GM12878 (cell line): ENCODE data around the gene ZNF469. TPM values are rescaled to one million over a fixed set of nuclear protein-coding genes. Genes with fewer than 3 reads are reported as not detected.

Experiments
- ATAC-seq: fragments of 200-7000 bp; cut with Tn5 transposase; 3 replicates; pipeline ENCODE4 v1.9.1; 2020; ENCODE audit warnings: mild to moderate bottlenecking, moderate library complexity
- BruUV-seq: library from RNA; stranded (reverse); fragments of 400-500 nt; replicated peaks from 2 replicates; lab custom pipeline; 2021; lab: Mats Ljungman, UMichigan
- CTCF ChIA-PET: fragments of 300-600 bp; sonication (Branson Sonifier 250); formaldehyde crosslinking; extraction: SDS; loops from one replicate; lab custom pipeline; 2021; ENCODE audit warnings: inconsistent platforms; lab: Yijun Ruan, JAX
- POLR2A ChIA-PET: fragments of 350-600 bp; formaldehyde crosslinking; extraction: SDS; loops from one replicate; lab custom pipeline; 2021; ENCODE audit warnings: inconsistent platforms; lab: Charles Lee
- RAD21 ChIA-PET: fragments of 300-600 bp; sonication (Branson Sonifier 250); formaldehyde crosslinking; loops from one replicate; lab custom pipeline; 2023; ENCODE audit warnings: antibody characterized with exemption; ENCODE audit not compliant: unreplicated experiment; lab: Charles Lee
- SMC1A ChIA-PET: fragments of 300-600 bp; sonication (Branson Sonifier 250); formaldehyde crosslinking; loops from one replicate; lab custom pipeline; 2023; ENCODE audit not compliant: unreplicated experiment, uncharacterized antibody; lab: Charles Lee
- DNase-seq: peaks from one replicate; pipeline ENCODE4 v3.0.0-alpha.2; 2011; ENCODE audit warnings: low read depth, low spot score
- FAIRE-seq: peaks from 3 replicates; lab custom pipeline; 2011; peaks lifted over from hg19 to GRCh38; lab: Jason Lieb, UNC
- H2AFZ ChIP-seq: 2 replicates; pipeline ENCODE4 v1.6.0; 2011; ENCODE audit warnings: low read depth, low read length, control low read depth; ENCODE audit not compliant: control insufficient read depth
- H3K27ac ChIP-seq: 2 replicates; pipeline ENCODE4 v1.5.1; 2011; ENCODE audit warnings: control low read depth; ENCODE audit not compliant: control insufficient read depth, insufficient read depth
- H3K27me3 ChIP-seq, 2 experiments: replicated peaks in 1 of 2; 2 replicates each; pipeline versions ENCODE4 v1.6.0 to v1.6.1; 2011; ENCODE audit warnings: low read length in 1 of 2; ENCODE audit not compliant: control insufficient read depth in 2 of 2, insufficient read depth in 2 of 2
- H3K36me3 ChIP-seq, 2 experiments: 2 replicates each; pipeline ENCODE4 v1.5.1; 2011; ENCODE audit warnings: low read length in 1 of 2; ENCODE audit not compliant: control insufficient read depth in 2 of 2, insufficient read depth in 2 of 2
- H3K4me1 ChIP-seq: 2 replicates; pipeline ENCODE4 v1.6.1; 2011; ENCODE audit warnings: mild to moderate bottlenecking, low read length, moderate library complexity, mixed read lengths; ENCODE audit not compliant: control insufficient read depth, insufficient read depth
- H3K4me2 ChIP-seq: 2 replicates; pipeline ENCODE4 v1.6.0; 2011; ENCODE audit warnings: control low read depth; ENCODE audit not compliant: control insufficient read depth, insufficient read depth
- H3K4me3 ChIP-seq: fragments of 200-600 bp; sonication (generic); 2 replicates; pipeline ENCODE4 v1.5.1; 2016
- H3K79me2 ChIP-seq: 2 replicates; pipeline ENCODE4 v1.6.0; 2011; ENCODE audit warnings: low read length; ENCODE audit not compliant: control insufficient read depth, insufficient read depth
- H3K9ac ChIP-seq: 2 replicates; pipeline ENCODE4 v1.8.0; 2011; ENCODE audit warnings: low read length, control low read depth, mixed read lengths; ENCODE audit not compliant: control insufficient read depth, insufficient read depth
- H3K9me3 ChIP-seq: replicated peaks from 3 replicates; pipeline ENCODE4 v1.5.1; 2011; ENCODE audit warnings: mild to moderate bottlenecking, low read length; ENCODE audit not compliant: control insufficient read depth, insufficient read depth
- H4K20me1 ChIP-seq: 2 replicates; pipeline ENCODE4 v1.6.0; 2011; ENCODE audit not compliant: control insufficient read depth, insufficient read depth
- CEBPZ ChIP-seq: fragments of 150-350 bp; IDR thresholded peaks from 2 replicates; pipeline ENCODE4 v1.6.1; 2016; ENCODE audit warnings: low read depth, low read length
- E2F8 ChIP-seq: fragments of 450-650 bp; IDR thresholded peaks from 2 replicates; pipeline ENCODE4 v1.6.1; 2018; ENCODE audit warnings: mild to moderate bottlenecking, low read depth, moderate library complexity; ENCODE audit not compliant: partially characterized antibody
- MYC ChIP-seq: IDR thresholded peaks from 2 replicates; pipeline ENCODE4 v1.6.1; 2011; ENCODE audit warnings: mild to moderate bottlenecking, low read length, moderate library complexity, inconsistent platforms; ENCODE audit not compliant: insufficient read depth, insufficient replicate concordance, insufficient read length, severe bottlenecking
- NRF1 ChIP-seq: conservative IDR thresholded peaks from 2 replicates; pipeline ENCODE4 v1.6.1; 2011; ENCODE audit warnings: mild to moderate bottlenecking, low read depth, low read length, improper control_type of control experiment
- RAD51 ChIP-seq: fragments of 450-650 bp; IDR thresholded peaks from 2 replicates; pipeline ENCODE4 v1.6.1; 2016; ENCODE audit warnings: moderate library complexity, mild to moderate bottlenecking, inconsistent platforms
- SKIL ChIP-seq: fragments of 450-650 bp; IDR thresholded peaks from 2 replicates; pipeline ENCODE4 v1.6.1; 2017; ENCODE audit warnings: mild to moderate bottlenecking, low read depth, inconsistent platforms; ENCODE audit not compliant: poor library complexity, severe bottlenecking
- SMAD1 ChIP-seq: fragments of 450-650 bp; IDR thresholded peaks from 2 replicates; pipeline ENCODE4 v1.6.1; 2018; ENCODE audit warnings: mild to moderate bottlenecking, low read depth; ENCODE audit not compliant: partially characterized antibody
- ZBTB40 ChIP-seq: fragments of 450-650 bp; IDR thresholded peaks from 2 replicates; pipeline ENCODE4 v1.6.1; 2016; ENCODE audit warnings: mild to moderate bottlenecking, moderate library complexity, borderline replicate concordance
- WGBS: methylation state at CpG from one replicate; pipeline ENCODE4 v1.1.6; 2016; ENCODE audit warnings: low lambda C conversion rate; ENCODE audit not compliant: insufficient replicate concordance, insufficient coverage; ENCODE audit errors: missing lambda C conversion rate; 5-methylcytosine and 5-hydroxymethylcytosine counted together
- in situ Hi-C: fragments of 300-500 bp; cut with MboI; formaldehyde crosslinking; loops from 9 replicates; pipeline ENCODE4 v1.14.3; 2018; ENCODE audit warnings: mixed read lengths
- intact Hi-C: fragments of 100-400 bp; cut with micrococcal nuclease; formaldehyde crosslinking; loops from one replicate; pipeline ENCODE4 v1.14.2; 2022; ENCODE audit not compliant: unreplicated experiment
- polyA plus RNA-seq, 11 experiments: library from polyadenylated mRNA; depleted of rRNA in 4 of 11; unstranded in 6 of 11; stranded (reverse) in 5 of 11; fragments of >200 nt; fragmentation: Nextera tagmentation in 4 of 11; fragmentation: Illumina TruSeq in 1 of 11; extraction: Ambion mirVana in 4 of 11; extraction: Trizol in 1 of 11; gene quantifications; 1 replicate in 1 of 11; 2 replicates in 10 of 11; pipeline versions ENCODE4 v1.2.1 to v1.2.3, GENCODE V29; 2011 to 2016; ENCODE audit warnings: inconsistent platforms in 2 of 11, missing spikeins in 2 of 11, low read depth in 1 of 11
- total RNA-seq, 4 experiments: library from RNA; depleted of rRNA in 3 of 4; stranded (reverse); fragments of >200 nt in 3 of 4; fragmentation: Illumina TruSeq in 1 of 4; extraction: Trizol in 1 of 4; gene quantifications; 2 replicates each; pipeline versions ENCODE4 v1.2.1 to v1.2.3, GENCODE V29; 2013 to 2021

Gene ZNF469
- total and polyA plus RNA-seq, 10 of the 15 experiments (the other 5 are each of a cell fraction or from before 2014, with no cell fraction given) = 0.01 to 0.21 (median 0.04) TPM; not detected in 3

- FAIRE-seq (no peak), DNase-seq (no peak), ATAC-seq (no peak)
- Histone ChIP-seq H3K4me3 (no peak overlapping the region), H3K36me3 (no peaks in the 10 kb centered on the region), H3K9ac (no peak overlapping the region), H2AFZ (no peak overlapping the region), H3K9me3 (no peaks in the 10 kb centered on the region; the same call in 2 of the 3 replicates), H3K4me2 (no peak overlapping the region), H3K27ac (no peak overlapping the region), H3K4me1 (no peaks in the 10 kb centered on the region), H3K27me3 (no peaks in the 10 kb centered on the region), H4K20me1 (no peaks in the 10 kb centered on the region), H3K79me2 (no peaks in the 10 kb centered on the region)
- ChIA-PET SMC1A (no interaction called here), CTCF (no interaction called here), POLR2A (no interaction called here), RAD21 (no interaction called here)
- in situ Hi-C loops = no loop called here
- BruUV-seq = no TSS peak
- intact Hi-C loops = no loop called here
- WGBS = 59% methylated on average over 11 of the region's 11 CpGs
- TF ChIP-seq ZBTB40 (no peak), CEBPZ (no peak), NRF1 (no peak), MYC (no peak), SMAD1 (no peak), SKIL (no peak), RAD51 (no peak), E2F8 (no peak)
Observed at GRCh38 chr16:88340755-88341150, 42.0 kb upstream of the ZNF469 start.
